HUDEP-2 (cell line): ENCODE results near the gene RDH5.
A peak's percentile ranks its signal among the peaks of the same experiment; 100 is the strongest.

Experiments used
- DNase-seq, 76 experiments: peaks; one replicate each; lab custom pipeline; 2025; ENCODE audit not compliant: unreplicated experiment in 76 of 76; lab: John Stamatoyannopoulos, UW

RDH5 gene

DNA sequence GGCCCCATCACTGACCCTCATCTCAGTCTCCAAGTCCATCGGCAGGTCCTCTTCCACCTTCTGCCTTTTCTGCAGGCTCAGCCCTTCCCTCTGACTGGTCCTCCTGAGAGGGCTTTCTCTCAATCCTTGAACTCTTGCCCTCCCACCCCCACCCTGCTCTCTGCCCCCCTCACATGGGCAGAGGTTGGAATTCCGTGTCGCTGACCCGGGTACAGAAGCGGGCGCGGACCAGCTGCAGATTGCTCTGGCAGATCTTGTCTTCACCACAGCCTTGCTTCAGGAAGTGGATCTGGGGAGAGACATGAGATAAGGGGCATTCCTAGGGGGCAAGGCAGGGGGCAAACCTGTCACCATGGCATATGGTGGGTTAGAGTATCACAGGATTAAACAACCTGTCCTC is 24.8 kb upstream of the RDH5 start:
- DNase-seq = no peak

DNA sequence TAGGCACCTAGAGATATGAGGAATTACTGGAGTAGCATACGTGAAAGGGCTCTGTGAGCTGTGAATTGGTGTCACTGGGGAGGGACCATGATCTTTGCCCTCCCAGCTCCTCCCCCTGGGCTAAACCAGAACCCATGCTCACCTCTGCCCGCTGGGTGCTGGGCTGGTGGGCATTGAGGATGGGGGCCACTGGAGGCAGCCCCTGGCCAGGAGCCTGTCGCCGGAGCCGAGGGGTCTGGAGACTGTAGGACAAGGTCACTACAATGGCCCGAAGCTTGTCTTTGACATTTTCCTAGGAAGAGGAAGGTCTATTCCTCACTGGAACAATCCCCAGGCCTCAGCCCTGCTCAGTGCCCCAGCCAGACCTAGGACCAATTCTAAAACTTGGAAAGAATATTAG is 24.1 kb upstream of the RDH5 start:
- DNase-seq = no peak

DNA sequence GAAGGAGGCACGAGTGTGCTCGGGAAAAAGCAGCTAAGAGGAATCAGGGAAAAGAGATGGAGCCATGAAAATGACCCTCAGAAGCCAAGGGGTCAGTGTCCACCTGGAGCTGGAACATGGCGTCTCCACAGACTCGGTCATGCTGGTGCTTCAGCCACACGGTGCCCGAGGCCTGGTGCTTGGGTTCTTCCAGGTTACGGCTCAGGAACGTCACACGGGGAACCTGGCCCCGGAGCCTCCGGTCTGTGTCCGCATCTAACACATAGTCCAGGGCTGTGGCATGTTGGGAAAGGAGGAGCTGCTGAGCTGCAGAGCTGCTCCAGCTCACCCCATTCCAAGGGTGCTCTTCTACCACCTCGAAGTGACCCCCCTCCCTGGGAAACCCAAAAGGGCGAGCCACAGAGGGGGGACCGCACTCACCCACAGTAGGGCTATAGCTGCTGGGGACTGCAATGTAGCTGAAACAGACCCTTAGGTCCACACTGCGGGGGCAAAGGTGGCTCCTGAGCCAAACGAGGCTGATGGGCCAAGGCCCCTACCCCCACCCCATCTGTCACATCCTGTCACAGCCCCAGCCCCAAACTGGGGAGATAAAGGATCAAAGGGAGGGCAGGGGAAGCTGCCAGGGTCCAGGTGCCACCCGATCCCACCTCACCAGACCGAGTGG is 23.3 kb upstream of the RDH5 start:
- DNase-seq = no peak

DNA sequence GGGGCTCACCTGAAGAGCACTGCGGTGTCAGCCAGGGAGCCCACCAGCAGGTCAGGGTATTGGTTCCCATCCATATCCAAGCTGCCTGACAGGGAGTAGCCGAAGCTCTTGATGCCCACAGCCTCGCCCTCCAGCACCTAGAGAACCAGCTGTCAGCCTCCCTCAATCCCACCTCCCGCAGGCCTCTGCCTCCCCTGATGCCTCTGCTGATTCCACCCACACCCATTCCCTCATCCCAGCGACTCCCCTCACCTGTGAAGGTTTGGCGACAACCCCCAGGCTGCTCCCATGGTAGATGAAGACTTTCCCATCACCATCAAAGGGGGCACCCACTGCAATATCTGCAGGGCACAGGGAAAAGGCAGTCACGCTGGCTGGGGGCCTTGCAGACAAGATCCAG is 22.5 kb upstream of the RDH5 start:
- DNase-seq = no peak

DNA sequence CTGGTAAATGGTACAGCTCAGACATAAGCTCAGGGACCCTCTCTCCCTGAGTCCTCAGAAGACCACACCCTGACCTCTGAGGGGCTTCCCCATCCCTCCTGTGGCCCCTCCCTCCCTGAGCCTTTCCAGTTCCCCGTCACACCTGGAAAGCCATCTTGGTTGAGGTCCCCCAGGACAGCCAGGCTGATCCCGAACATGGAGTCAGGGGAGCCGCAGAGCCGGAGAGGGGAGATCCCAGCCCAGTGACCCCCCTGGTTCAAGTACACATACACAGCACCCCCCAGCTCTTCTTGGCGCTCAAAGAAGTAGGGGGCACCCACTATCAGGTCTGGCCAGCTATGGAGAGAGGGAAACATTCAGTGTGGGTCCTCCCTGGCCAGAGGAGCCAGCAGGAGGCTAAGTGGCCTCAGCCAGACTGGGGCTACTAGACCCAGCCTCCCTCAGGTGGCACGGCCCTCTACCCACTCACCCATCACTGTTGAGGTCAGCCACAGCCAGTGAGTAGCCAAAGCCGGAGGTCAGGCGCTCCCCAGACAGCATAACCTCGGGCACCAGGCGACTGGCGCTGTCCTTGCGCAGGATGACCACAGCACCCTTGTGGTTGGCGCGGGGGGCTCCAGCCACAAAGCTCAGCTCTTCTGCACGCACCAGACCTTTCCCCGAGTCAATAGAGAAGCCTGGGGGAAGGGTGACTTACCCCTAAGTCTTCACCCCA is 21.8 kb upstream of the RDH5 start:
- DNase-seq = no peak

DNA sequence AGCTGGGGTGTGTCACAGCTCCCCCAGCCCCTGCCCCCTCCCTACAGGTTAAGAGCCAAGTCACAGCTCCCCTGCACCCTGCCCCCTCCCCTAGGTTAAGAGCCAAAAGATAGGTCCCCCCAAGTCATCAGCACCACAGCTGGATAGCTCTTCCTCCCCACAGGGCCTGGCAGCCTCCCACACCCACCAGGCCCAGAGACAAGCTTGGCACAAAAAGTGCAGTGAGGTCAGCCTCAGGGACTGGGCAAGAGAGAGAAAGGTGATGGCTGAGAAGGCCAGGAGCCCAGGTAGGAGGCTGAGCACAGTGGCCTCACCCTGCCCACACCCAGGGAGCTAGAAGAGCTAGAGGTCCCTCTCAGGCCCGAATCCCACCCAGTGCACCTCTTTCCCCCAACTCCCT is 21.2 kb upstream of the RDH5 start:
- no peak for DNase-seq

DNA sequence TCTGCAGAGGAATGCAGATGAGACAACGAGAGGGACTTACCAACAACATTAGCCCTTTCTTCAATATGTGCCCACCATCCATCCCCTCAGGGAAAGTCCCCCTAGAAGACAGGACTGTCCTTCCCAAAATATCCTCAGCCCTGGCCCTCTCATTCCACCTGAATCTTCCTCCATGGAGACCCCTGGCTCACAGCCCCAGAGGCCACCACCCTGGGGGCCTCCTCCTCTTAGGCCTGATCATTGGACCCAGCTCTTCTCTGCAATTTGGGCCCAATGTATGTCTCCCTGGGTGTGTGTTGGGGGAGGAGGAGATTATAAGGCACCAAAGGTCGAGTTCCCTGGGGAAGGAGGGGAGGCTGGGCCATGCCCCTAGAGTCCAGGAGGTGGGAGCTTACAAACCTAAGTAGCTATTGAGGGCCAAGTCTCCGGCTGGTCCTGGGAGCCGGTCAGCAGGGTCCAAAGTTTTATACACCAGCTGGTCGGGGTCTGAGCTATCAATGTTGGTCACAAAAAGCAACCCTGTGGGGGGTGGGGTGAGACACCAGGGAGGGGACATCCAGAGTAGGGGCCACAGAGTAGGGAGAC is 20.6 kb upstream of the RDH5 start:
- no peak for DNase-seq

DNA sequence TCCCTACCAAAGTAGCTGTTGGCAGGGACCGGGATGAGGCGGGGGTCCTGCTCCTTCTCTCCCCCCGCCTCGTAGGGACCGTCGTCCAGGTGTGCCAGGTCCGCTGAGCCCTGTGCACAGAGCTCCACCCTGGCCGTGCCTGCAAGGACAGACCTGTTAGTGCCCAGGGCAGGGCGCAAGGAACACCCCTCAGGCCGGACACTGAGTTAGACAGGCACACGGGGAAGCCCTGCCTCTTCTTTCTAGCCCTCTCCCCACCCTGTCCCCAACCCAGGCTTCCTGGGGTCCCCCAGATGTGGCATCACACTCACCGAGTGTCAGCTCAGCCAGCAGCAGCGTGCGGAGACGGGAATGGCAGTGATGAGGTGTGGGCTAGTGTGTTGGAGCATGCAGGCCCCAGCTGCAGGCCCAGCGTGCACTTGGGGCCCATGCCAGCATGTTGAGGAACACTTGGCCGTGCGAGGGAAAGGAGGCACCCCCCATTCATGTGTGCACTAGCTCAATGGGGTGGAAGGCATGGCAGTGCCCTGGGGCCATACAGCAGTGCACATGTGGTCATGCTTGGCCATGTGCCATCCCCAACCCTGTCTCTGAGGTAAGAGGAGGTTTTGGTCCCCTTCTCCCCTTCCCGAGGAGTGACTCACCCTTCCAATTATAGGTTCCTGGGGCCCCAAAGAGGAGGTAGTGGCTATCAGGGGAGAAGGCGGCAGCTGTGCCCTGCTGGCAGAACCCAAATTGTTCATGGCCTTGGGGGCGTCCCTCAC is 19.8 kb upstream of the RDH5 start:
- DNase-seq = no peak

DNA sequence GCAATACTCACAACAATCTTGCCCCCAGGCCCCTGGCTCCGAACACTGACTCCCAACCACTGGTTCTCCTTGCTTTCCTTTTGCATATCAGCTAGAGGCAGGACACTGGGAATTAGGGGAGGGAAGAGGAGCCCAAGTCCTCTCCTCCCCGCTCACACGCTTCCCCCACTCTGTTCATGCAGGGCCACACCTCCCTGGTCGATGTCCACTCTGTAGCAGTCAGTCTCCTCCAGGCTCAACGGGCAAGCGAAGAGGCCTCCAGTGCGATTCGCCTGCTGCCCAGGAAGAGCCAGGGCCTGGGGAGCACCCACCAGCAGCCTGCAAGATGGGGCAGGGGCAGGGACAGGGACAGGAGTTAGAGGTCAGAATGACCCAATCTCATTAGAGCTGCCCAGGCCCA is 17.3 kb upstream of the RDH5 start:
- no peak for DNase-seq

DNA sequence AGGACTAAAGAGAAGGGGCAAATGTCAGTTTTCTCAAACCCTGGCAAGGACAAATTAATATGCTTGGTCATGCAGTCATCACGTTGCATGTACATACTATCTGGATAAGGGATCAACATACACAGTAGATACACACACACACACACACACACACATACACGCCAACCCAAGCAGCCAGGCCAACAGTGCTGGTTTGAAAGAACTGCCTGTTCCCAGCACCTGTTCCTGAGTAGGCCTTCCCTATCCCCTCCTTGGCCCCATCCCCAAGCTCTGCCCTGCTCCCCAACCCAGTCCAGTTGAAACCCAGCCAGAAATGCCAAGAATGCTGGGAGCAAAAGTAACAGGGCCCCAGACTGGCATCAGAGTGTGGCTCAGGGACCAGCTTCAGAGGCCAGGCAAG is 16.9 kb upstream of the RDH5 start:
- peak in 1 of 76 experiments; percentile 18 for DNase-seq

DNA sequence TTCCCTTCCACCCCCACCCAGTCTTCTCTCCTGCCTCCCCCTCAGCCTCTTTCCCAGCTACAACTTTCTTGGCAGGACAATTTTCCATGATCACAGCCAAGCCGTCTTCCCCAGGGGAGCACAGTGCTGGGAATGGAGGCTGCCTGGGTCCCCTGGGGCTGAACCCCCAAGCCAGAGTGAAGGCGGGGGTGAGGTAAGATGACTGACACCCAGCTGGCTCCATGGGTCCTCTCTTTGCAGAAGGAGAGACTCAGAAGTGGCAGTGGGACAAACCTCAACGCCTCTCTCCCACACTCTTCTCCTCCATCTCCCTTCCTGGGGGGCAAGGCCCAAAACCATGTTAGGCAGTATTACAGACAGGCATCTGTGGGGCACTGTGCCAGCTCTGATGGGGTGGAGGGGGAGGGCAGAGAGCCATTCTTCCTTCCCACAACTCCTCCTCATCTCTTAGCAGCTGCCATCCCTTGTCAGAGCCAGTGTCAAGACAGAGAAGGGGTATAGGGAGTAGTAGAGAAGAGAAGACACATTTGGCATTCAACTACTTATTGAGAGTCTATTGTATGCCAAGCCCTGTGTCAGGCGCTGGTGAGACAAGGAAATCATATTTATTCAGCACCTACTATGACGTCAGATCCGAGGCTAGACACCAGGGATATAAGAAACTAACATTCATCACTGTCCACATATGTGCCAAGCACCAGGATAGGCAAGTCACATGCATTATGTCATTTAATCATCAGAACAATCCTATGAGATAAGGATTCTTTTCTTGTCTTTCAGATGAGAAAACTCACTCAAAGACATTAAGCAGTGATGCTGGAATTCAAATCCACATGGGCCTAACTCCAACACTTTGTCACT is 16.1 kb upstream of the RDH5 start:
- peak in 1 of 76 experiments; percentile 15 for DNase-seq

DNA sequence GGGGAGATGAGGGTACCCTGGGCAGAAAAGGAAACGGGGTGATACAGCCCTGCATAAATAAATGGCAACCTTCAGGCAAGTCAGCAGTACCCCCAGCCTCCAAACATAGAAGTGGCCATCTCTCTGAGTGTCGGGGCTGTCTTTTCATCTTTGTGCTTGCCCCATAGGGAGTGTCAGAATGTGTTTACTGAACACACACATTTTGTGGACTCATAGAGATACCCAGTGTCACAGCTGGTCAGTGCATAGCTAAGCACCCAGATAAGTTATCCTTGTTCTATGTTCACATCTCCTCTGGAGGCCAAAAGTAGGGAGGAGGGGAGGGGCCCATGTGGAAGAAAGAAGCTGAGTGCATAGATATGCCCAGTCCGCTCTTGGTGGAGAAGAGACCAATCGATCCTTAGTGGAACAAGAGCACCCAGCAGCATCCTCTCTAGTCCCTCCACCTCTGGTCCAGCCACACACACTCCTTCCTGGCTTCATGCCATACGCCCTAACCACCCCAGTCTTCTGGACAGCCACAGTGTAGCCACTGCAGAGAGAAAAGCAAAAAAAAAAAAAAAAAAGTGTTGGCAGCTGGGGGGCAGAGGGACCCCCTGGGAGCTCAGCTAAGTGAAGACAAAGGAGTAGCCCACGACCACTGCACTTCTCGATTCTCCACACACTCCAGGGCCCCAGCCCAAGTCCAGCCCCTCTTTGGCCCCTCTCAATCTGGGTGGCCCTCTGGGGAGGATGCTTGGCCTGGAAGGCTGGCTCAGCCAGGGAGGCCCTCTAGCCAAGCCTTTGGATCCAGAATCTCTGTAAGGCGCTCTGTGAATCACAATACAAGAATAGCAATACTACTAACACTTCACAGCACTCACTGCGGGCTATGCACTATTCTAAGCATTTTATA is 15.1 kb upstream of the RDH5 start:
- no peak for DNase-seq

DNA sequence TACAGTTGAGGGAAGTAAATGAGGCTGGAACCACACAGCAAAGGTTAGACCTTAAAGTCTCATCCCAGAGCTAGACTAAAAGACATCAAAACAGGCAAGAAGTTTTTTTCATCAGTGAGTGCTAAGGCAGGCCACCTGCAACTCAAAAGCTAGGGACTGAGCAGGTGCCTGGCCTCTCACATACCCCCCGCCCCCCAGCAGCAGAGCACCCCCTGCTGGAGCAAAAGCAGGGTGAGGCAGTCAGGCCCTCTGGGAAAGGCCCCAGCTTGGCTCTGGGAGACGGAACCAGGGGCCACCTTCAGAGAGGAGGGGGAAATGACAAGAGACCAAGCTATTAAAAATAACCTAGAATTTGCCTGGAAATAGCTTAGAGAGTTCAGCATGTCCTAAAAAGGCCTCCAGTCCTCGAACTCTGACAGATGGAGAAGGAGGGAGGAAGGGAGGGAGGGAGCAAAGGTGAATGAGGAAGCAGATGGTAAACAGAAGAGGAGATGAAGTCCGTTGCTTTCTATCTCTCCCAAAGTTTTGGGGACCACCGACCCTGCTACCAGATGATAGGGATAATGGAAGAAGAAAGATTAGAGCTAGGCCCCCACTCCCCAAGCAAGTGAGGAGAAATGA is 14.3 kb upstream of the RDH5 start:
- DNase-seq = no peak

DNA sequence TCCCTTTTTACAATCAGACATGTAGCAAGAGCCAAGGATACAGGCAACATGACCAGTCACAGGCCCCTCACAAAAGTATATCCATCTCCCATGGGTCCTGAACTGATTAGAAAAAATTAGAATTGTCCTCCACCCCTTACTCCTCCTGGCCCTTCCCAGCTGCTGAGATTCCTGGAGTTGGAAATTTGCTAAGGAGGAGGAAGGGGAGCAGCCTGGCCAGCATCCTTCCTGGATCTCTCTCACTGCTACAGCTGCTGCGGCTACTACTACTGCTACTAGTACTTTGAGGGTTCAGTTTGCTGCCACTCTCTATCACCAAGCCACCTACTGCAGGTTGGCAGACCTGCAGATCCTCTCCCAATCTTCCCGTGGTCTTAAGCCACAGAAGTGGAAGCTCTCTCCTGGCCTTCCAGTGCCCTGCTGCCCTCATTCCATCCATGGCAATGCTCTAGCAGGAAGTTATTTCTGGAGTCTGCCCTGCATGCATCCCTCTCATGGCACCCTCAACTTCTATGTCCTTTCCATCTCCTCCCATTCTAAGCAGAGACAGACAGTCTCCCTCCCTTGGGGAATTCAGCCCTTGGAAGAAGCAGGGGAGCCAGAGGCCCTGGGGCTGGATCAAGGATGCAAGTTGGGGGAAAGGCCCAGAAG is 13.5 kb upstream of the RDH5 start:
- DNase-seq = no peak

DNA sequence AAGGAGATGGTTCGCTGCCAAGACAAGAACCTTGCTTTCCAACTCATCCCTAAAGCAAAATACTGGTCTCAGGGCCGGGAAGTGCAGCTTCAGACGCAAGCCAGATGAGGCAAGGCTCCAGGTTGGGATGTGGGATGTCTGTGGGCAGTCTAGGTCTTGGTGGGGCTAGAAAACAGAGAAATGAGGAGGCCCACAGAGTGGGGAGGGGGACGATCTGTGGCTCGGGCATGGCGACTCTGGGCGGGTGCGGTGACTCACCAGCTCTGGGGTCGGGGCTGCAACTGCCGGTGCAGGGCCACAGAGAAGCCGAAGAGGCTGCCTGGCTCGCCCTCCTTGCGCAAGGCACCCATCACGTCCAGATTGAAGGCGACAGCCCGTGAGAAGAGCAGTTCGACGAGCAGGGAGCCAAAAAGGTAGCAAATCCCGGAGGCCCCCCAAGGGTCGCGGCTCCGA is 12.9 kb upstream of the RDH5 start:
- DNase-seq = no peak

DNA sequence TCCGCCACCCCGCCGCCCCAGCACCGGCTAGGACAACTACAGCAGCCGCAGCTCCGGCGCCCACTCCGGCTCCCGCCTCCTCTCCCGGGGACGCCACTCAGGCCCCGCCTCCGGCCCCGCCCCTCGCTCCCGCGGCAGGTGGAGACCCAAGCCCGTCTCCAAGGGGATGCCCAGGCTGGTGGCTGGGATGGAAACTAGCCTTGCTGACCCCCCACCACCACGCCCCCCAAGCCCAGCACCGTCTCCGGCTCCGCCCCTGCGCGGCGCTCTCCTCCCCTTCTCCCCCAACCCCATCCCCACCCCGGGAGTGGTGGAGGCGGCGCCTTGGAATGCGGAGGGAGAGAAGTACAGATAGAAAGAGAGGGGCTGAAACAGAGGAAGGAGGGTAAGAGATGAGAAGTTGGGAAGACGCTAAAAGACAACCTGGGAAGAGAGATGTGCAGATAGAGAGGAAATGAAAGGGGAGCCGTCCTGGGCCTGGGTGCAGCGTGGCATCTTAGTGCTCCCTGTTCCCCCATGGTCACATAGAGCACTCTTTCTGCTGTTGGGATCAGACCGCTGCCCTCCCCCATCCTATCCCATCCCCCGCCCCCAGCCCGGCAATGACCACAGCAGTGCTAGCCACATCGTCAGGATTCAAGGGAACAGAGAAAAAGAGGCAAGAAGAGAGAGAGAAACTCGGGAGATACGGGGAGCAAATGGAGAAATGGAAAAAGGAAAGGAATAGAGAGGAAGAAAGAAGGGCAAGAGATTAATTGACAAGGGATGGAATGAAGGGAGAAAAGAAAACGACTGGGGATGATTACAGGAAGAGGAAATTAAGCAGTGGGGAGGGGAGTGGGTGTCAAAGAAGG is 12.1 kb upstream of the RDH5 start, which contains the start of gene ITGA7:
Gene ITGA7, minus strand, starts transcription at position 64 of the 854 bp plus-strand sequence. CDS start 222 bp downstream, outside the sequence.
- peak in 2 of 76 experiments; percentile 9 to 24 for DNase-seq

DNA sequence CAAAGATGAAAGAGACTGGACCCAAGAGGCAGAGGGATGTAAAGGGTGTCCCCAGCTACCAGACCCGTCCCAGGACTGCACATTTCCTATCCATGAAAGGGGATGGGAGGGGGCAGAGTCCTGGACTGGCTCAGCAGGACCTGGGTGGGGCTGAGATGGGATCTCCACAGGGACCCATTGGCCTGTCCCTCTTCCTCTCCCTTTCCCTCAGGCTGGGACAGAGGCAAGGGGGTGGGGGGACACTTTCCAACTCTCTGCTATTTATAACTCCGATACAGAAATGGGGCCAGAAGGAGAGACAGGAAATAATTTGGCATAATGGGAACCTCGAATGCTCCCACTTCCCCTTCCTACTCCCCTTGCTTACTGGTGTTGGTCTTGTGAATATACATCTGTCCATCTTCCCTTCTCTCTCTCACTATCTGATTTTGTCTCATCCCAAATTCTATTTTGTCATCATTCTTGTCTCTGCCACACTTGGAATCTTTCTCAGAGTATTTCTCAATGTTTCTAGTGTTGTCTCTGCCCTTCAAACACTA is 11.4 kb upstream of the RDH5 start:
- DNase-seq = no peak
